Lower leg skin (tissue), 3 donors: ENCODE results near the gene COX14.

Experiments used
- CTCF ChIP-seq, 3 donors: fragments of 450-650 bp; IDR thresholded peaks; one replicate each; pipeline ENCODE4 v1.5.1; 2016; ENCODE audit warnings: antibody characterized with exemption in 3 of 3, mild to moderate bottlenecking in 3 of 3, moderate library complexity in 2 of 3
- POLR2A ChIP-seq, 2 donors: fragments of 450-650 bp; IDR thresholded peaks; one replicate each; pipeline ENCODE4 v1.6.1; 2016 to 2017; ENCODE audit warnings: antibody characterized with exemption in 2 of 2, mild to moderate bottlenecking in 1 of 2, moderate library complexity in 1 of 2

DNA sequence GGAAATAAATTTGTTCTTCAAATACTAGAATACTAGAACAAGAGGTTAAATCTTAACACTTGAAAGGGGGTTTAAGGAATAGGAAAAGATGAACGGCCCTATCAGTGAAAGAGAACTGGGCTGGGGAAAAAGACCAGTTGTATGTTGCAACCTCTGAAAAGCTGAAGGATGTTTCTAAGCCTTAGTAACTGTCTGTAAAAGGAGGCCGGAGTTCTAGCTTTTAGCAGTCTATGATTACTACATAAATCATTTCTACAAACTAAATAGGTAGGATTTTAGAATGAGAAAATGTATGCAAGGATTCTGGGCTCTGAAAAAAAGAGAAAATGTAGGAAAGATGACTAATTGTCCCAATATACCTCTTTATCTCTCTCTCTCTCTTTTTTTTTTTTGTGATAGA is 50.2 kb downstream of the COX14 start:
- no peak for TF ChIP-seq CTCF (IDR thresholded peaks at IDR 0.05)
- TF ChIP-seq POLR2A (IDR thresholded peaks at IDR 0.05): no peak
